Measurements from ENCODE around the gene DCPS.
"Not testable (repeated sequence)": the region's sequence is repeated elsewhere in the genome, so short reads cannot be mapped to it uniquely, and the experiment has no call there.

DCPS gene

DNA sequence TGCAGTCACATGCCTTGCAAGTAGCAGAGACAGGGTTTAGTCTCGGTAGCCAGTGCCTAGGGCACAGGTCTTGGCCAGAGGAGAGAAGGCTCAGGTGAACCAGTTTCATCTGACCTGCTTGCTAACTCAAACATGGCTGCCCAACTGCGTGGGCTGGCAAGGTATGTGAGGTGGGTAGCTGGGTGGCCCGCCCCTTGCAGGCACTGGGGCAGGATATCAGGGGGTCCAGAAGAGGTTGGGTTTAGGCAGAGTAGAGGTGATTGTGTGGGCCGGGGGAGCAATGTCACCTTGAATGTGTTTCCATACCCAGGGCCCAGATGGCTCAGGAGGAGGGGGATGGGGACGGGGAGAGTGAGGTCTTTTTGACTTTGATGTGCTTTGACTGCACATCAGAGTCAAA, 89.3 kb downstream of the DCPS start:
- TF ChIP-seq, protein P1, sequence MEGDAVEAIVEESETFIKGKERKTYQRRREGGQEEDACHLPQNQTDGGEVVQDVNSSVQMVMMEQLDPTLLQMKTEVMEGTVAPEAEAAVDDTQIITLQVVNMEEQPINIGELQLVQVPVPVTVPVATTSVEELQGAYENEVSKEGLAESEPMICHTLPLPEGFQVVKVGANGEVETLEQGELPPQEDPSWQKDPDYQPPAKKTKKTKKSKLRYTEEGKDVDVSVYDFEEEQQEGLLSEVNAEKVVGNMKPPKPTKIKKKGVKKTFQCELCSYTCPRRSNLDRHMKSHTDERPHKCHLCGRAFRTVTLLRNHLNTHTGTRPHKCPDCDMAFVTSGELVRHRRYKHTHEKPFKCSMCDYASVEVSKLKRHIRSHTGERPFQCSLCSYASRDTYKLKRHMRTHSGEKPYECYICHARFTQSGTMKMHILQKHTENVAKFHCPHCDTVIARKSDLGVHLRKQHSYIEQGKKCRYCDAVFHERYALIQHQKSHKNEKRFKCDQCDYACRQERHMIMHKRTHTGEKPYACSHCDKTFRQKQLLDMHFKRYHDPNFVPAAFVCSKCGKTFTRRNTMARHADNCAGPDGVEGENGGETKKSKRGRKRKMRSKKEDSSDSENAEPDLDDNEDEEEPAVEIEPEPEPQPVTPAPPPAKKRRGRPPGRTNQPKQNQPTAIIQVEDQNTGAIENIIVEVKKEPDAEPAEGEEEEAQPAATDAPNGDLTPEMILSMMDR (IDR thresholded peaks at IDR 0.05; ENCODE audit: insufficient read depth, low read depth, low read length, missing control alignments) = no peak

DNA sequence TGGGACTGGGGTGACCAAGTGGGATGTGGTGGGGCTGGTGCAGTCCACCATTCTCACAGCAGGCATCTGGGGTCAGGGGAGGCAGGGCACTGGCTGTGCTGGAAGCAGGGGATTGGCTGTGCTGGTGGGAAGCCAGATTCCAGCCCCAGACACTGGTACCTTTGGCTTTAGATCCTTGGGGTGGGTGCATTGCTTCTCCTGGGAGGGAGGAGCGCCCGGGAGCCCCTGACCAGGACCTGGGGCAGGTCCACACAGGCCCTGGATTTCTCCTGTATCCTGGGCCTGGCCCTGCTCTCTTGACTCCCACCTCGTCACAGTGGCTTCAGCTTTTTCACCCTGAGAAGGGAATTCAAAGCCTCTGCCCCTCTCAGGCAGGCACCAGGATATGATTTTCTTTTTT, 90.2 kb downstream of the DCPS start:
- TF ChIP-seq, protein P1 (IDR thresholded peaks at IDR 0.05; ENCODE audit: insufficient read depth, low read depth, low read length, missing control alignments) = no peak
- no peak overlapping the region for H3K4me3 ChIP-seq (ENCODE audit: low read length)
- no peak for DNase-seq (ENCODE audit: low read depth)

More for the DNA sequence above, 89.3 kb downstream of the DCPS start:
- DNase-seq (ENCODE audit: low read depth) = no peak
- H3K4me3 ChIP-seq (ENCODE audit: low read length) = no peak overlapping the region

DNA sequence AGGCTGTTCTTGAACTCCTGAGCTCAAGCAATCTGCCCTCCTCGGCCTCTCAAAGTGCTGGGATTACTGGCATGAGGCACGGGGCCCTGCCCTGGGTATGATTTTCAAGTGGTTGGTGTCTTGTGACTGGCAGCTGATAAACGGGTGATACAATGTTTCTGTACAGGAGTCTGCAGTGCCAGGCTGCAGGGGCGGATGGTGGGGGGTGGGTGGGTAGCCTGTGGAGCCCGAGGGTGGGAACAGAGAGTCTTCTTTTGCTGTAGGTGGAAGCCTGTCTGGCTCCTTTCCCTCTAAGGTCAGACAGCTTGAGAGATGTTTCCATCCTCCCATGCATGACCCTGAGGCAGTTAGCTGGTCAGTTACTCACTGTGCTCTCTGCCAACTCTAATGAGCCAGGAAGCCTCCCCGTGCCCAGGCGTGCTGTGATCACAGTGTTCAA, 90.8 kb downstream of the DCPS start:
- peak; percentile 51 for DNase-seq (ENCODE audit: low read depth)
- H3K4me3 ChIP-seq (ENCODE audit: low read length) = not testable (repeated sequence)

Measured in epithelial cell of esophagus (primary cell).